HepG2 (cell line): Measurements from ENCODE around the gene SEC14L6. TPM values are rescaled to one million over a fixed set of nuclear protein-coding genes. Genes with fewer than 3 reads are reported as not detected.

Experiments used
- ATAC-seq: fragments of 200-7000 bp; cut with Tn5 transposase; 3 replicates; pipeline ENCODE4 v1.9.1; 2020; ENCODE audit warnings: mild to moderate bottlenecking, moderate library complexity
- BruUV-seq: library from RNA; stranded (reverse); fragments of 400-500 nt; replicated peaks from 2 replicates; lab custom pipeline; 2021; lab: Mats Ljungman, UMichigan
- CTCF ChIA-PET: fragments of 300-600 bp; formaldehyde crosslinking; extraction: SDS; loops from one replicate; lab custom pipeline; 2021; ENCODE audit warnings: low total read pairs, inconsistent platforms, low intra/inter-chr PET ratio; lab: Yijun Ruan, JAX
- POLR2A ChIA-PET: fragments of 350-600 bp; sonication (Branson Sonifier 250); formaldehyde crosslinking; loops from one replicate; lab custom pipeline; 2020; ENCODE audit warnings: antibody characterized with exemption, inconsistent platforms; lab: Yijun Ruan, JAX
- DNase-seq: peaks from one replicate; pipeline ENCODE4 v3.0.0-alpha.2; 2015; ENCODE audit warnings: low spot score
- FAIRE-seq: peaks from 3 replicates; lab custom pipeline; 2011; peaks lifted over from hg19 to GRCh38; lab: Jason Lieb, UNC
- H2AFZ ChIP-seq: one replicate; pipeline ENCODE4 v1.6.1; 2011; ENCODE audit warnings: low read length, inconsistent platforms
- H3K27ac ChIP-seq: fragments of 300-600 bp; 3 replicates; pipeline ENCODE4 v1.8.0; 2011; ENCODE audit warnings: mixed run types, mild to moderate bottlenecking, mixed read lengths, low read length, inconsistent platforms; ENCODE audit not compliant: insufficient read depth; ENCODE audit errors: extremely low read length
- H3K27me3 ChIP-seq, 2 experiments: fragments of 200-600 bp in 1 of 2; 2 replicates in 1 of 2; 3 replicates in 1 of 2; pipeline versions ENCODE4 v1.6.0 to v1.8.0; 2011; ENCODE audit warnings: low read length in 2 of 2, mild to moderate bottlenecking in 2 of 2, moderate library complexity in 2 of 2, inconsistent platforms in 1 of 2; ENCODE audit not compliant: insufficient read depth in 2 of 2, control insufficient read depth in 1 of 2
- H3K36me3 ChIP-seq, 2 experiments: fragments of 200-600 bp in 1 of 2; replicated peaks in 1 of 2; 2 replicates in 1 of 2; 3 replicates in 1 of 2; pipeline versions ENCODE4 v1.5.1 to v1.8.0; 2011; ENCODE audit warnings: low read length in 2 of 2, inconsistent platforms in 1 of 2; ENCODE audit not compliant: insufficient read depth in 2 of 2, control insufficient read depth in 1 of 2
- H3K4me1 ChIP-seq: 2 replicates; pipeline ENCODE4 v1.5.1; 2012; ENCODE audit warnings: low read length, inconsistent platforms; ENCODE audit not compliant: insufficient read depth
- H3K4me2 ChIP-seq: 2 replicates; pipeline ENCODE4 v1.6.0; 2011; ENCODE audit warnings: low read depth, low read length, inconsistent platforms
- H3K4me3 ChIP-seq, 3 experiments: fragments of 200-600 bp in 1 of 3; sonication (generic), shearing (Covaris generic) in 1 of 3; replicated peaks in 1 of 3; 2 replicates each; pipeline ENCODE4 v1.5.1; 2011 to 2016; ENCODE audit warnings: low read length in 3 of 3, inconsistent platforms in 2 of 3, low read depth in 2 of 3, mild to moderate bottlenecking in 2 of 3, control low read depth in 1 of 3, mixed read lengths in 1 of 3; ENCODE audit not compliant: insufficient read depth in 1 of 3
- H3K79me2 ChIP-seq: one replicate; pipeline ENCODE4 v1.6.1; 2011; ENCODE audit warnings: low read length, inconsistent platforms; ENCODE audit not compliant: insufficient read depth
- H3K9ac ChIP-seq: 2 replicates; pipeline ENCODE4 v1.6.0; 2011; ENCODE audit warnings: mild to moderate bottlenecking, low read depth, low read length, inconsistent platforms; ENCODE audit not compliant: insufficient read depth
- H3K9me3 ChIP-seq: 2 replicates; pipeline ENCODE4 v1.5.1; 2012; ENCODE audit warnings: mild to moderate bottlenecking, low read length
- H4K20me1 ChIP-seq: 2 replicates; pipeline ENCODE4 v1.6.0; 2011; ENCODE audit warnings: inconsistent platforms, mild to moderate bottlenecking, low read length, moderate library complexity; ENCODE audit not compliant: insufficient read depth
- CHD2 ChIP-seq: IDR thresholded peaks from 2 replicates; pipeline ENCODE4 v1.6.1; 2011; ENCODE audit warnings: low read depth, low read length, improper control_type of control experiment
- LCORL ChIP-seq, 2 experiments: fragments of 450-650 bp in 1 of 2; sonication (generic) in 1 of 2; formaldehyde crosslinking in 1 of 2; IDR thresholded peaks; 2 replicates each; pipeline versions ENCODE4 v1.5.0 to v1.6.1; 2017 to 2020; ENCODE audit warnings: antibody characterized with exemption in 1 of 2, missing genetic modification reagents in 1 of 2
- MATR3 ChIP-seq: sonication (generic); formaldehyde crosslinking; IDR thresholded peaks from 2 replicates; pipeline ENCODE4 v1.4.0; 2020; ENCODE audit warnings: missing genetic modification reagents
- MAX ChIP-seq: IDR thresholded peaks from 2 replicates; pipeline ENCODE4 v1.6.1; 2012; ENCODE audit warnings: inconsistent platforms
- NR2C2 ChIP-seq: sonication (generic); formaldehyde crosslinking; IDR thresholded peaks from 2 replicates; pipeline ENCODE4 v1.4.0; 2020; ENCODE audit warnings: missing genetic modification reagents, mild to moderate bottlenecking, moderate library complexity, borderline replicate concordance
- TRAFD1 ChIP-seq: sonication (generic); formaldehyde crosslinking; IDR thresholded peaks from 2 replicates; pipeline ENCODE4 v1.5.1; 2020; ENCODE audit warnings: missing genetic modification reagents, mild to moderate bottlenecking, borderline replicate concordance
- ZFX ChIP-seq: sonication (generic); formaldehyde crosslinking; IDR thresholded peaks from 2 replicates; pipeline ENCODE4 v1.4.0; 2020; ENCODE audit warnings: mild to moderate bottlenecking, low read depth, missing genetic modification reagents, moderate library complexity
- ZNF292 ChIP-seq: sonication (generic); formaldehyde crosslinking; IDR thresholded peaks from 2 replicates; pipeline ENCODE4 v1.8.1; 2022; ENCODE audit warnings: mild to moderate bottlenecking, low read depth, missing genetic modification reagents, borderline replicate concordance
- ZNF616 ChIP-seq: sonication (generic); formaldehyde crosslinking; IDR thresholded peaks from 2 replicates; pipeline ENCODE4 v1.5.0; 2020; ENCODE audit warnings: low read depth, mild to moderate bottlenecking, missing genetic modification reagents
- ZNF687 ChIP-seq: sonication (generic); formaldehyde crosslinking; IDR thresholded peaks from 2 replicates; pipeline ENCODE4 v1.5.1; 2020; ENCODE audit warnings: mild to moderate bottlenecking, missing genetic modification reagents, moderate library complexity
- ZNF883 ChIP-seq: sonication (generic); formaldehyde crosslinking; IDR thresholded peaks from 2 replicates; pipeline ENCODE4 v1.5.1; 2020; ENCODE audit warnings: mild to moderate bottlenecking, missing genetic modification reagents; ENCODE audit errors: not compliant biosample characterization
- WGBS: methylation state at CpG from one replicate; pipeline ENCODE4 v1.1.6; 2017; ENCODE audit warnings: low lambda C conversion rate; 5-methylcytosine and 5-hydroxymethylcytosine counted together
- in situ Hi-C: cut with HindIII; loops from 2 replicates; pipeline ENCODE4 v1.10.0; 2017; ENCODE audit warnings: low pct_unique_long_range_greater_than_20kb; ENCODE audit not compliant: extremely low pct_ligation_motif_present
- intact Hi-C: fragments of 100-400 bp; cut with micrococcal nuclease; formaldehyde crosslinking; loops from one replicate; pipeline ENCODE4 v1.10.0; 2022; ENCODE audit not compliant: unreplicated experiment
- polyA plus RNA-seq, 8 experiments: library from polyadenylated mRNA; depleted of rRNA in 3 of 8; stranded (reverse) in 7 of 8; unstranded in 1 of 8; fragments of >200 nt; fragmentation: Illumina TruSeq in 4 of 8; extraction: Trizol in 4 of 8; gene quantifications; 2 replicates each; pipeline versions ENCODE4 v1.2.1 to v1.2.3, GENCODE V29; 2011 to 2016; ENCODE audit warnings: low read depth in 4 of 8, missing spikeins in 1 of 8, mixed read lengths in 1 of 8; ENCODE audit not compliant: insufficient read depth in 1 of 8
- total RNA-seq, 5 experiments: library from RNA; depleted of rRNA; stranded (reverse); fragments of >200 nt; fragmentation: Illumina TruSeq; extraction: Trizol; gene quantifications; 2 replicates each; pipeline ENCODE4 v1.2.3, GENCODE V29; 2016; ENCODE audit warnings: low read depth in 1 of 5

SEC14L6 gene
- total and polyA plus RNA-seq, 2 of the 13 experiments (the other 11 are each of a cell fraction or from before 2014, with no cell fraction given) = 0.09 to 9.3 TPM

GRCh38 chr22:30547188-30547587, 647 bp upstream of the SEC14L6 start (continued):
- TF ChIP-seq MATR3 (no peak), ZNF616 (no peak), MAX (peak; percentile 38; the same call in 1 of the 2 replicates), LCORL (IDR thresholded peaks at IDR 0.05) (no peak), LCORL (CRISPR knock-in tag; IDR thresholded peaks at IDR 0.05) (no peak), TRAFD1 (CRISPR knock-in tag) (no peak), ZNF883 (CRISPR knock-in tag) (no peak)

GRCh38 chr22:30542811-30543188, 3.7 kb downstream of the SEC14L6 start:
- Histone ChIP-seq H3K9ac (peak overlapping the region; percentile 59; the same call in 1 of the 2 replicates), H3K4me2 (peak overlapping the region; percentile 73), H3K27me3 (peaks cover 2 to 27% of the 10 kb centered on the region in 2 experiments; a peak in 3 of 5 replicates), H3K27ac (no peak overlapping the region), H3K4me1 (peaks cover 32% of the 10 kb centered on the region), H3K4me3 (peak overlapping the region; percentile 57 to 76 (median 58); a peak in 5 of 6 replicates), H4K20me1 (no peaks in the 10 kb centered on the region), H3K9me3 (no peaks in the 10 kb centered on the region), H3K36me3 (no peaks in the 10 kb centered on the region), H3K79me2 (no peaks in the 10 kb centered on the region), H2AFZ (no peak overlapping the region)
- in situ Hi-C loops (no loop called here), intact Hi-C loops (no loop called here)
- TF ChIP-seq NR2C2 (CRISPR knock-in tag) (0 out of 2 replicates have a peak, but pooled peaks have one; percentile 17), ZFX (CRISPR knock-in tag) (peak; percentile 36; the same call in 1 of the 2 replicates), CHD2 (no peak), ZNF292 (0 out of 2 replicates have a peak, but pooled peaks have one; percentile 3), ZNF687 (CRISPR knock-in tag) (peak; percentile 3; the same call in 1 of the 2 replicates)
- no peak for DNase-seq
- FAIRE-seq = no peak
- WGBS = 10% methylated on average over 2 of the region's 12 CpGs
- CTCF ChIA-PET = no interaction called here
- POLR2A ChIA-PET = interaction anchor here (1.0 kb wide), 1 partner anchor 31 kb away, joined by 3 read pairs; no protein-coding TSS in a partner anchor
- peak; percentile 61 for ATAC-seq
- BruUV-seq = no TSS peak
